GM20000 (cell line): ENCODE data around the gene ZIC1.
A peak's percentile ranks its signal among the peaks of the same experiment; 100 is the strongest.

Experiments used
- DNase-seq: peaks from one replicate; pipeline ENCODE4 v3.0.0; 2012; ENCODE audit warnings: low spot score
- TF ChIP-seq, protein P1 (sequence below): IDR thresholded peaks from 2 replicates; pipeline ENCODE4 v1.5.1; 2012; ENCODE audit warnings: mild to moderate bottlenecking, control low read depth; ENCODE audit errors: extremely low read depth, missing control alignments

The ZIC1 gene

DNA sequence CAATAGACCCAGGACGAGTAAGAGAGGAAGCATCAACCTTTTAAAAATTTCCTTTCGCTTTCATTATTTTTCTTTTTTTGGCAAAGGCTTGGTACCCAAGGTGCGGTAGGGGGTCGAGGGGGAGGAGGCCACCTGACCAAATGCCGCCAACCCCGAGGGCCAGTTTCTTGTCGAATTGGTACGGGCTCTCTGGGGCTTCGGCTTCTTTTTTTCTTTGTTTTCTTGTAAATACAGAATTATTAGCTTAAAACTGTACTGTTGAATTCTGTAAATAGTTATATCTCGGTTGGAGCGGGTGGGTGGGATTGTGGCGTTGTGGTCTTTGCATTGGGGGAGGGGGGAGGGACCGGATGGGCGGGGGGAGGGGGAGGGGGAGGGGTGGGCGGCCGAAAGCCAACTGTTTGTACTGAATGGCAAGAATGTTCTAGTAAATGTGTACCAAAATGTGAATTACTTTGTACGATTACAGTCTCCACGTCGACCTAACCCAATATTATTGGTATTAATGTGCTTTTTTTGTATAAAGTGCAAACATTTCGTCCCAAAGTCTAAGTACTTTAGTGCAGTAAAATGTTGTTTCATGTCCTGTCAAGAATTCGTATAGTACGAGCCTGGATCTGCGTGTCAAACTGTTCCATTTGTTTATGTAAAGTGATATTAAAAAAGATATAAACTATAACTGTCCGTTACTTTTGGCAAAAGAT is 4.7 kb downstream of the ZIC1 start:
- DNase-seq = peak; percentile 19
- TF ChIP-seq, protein P1, sequence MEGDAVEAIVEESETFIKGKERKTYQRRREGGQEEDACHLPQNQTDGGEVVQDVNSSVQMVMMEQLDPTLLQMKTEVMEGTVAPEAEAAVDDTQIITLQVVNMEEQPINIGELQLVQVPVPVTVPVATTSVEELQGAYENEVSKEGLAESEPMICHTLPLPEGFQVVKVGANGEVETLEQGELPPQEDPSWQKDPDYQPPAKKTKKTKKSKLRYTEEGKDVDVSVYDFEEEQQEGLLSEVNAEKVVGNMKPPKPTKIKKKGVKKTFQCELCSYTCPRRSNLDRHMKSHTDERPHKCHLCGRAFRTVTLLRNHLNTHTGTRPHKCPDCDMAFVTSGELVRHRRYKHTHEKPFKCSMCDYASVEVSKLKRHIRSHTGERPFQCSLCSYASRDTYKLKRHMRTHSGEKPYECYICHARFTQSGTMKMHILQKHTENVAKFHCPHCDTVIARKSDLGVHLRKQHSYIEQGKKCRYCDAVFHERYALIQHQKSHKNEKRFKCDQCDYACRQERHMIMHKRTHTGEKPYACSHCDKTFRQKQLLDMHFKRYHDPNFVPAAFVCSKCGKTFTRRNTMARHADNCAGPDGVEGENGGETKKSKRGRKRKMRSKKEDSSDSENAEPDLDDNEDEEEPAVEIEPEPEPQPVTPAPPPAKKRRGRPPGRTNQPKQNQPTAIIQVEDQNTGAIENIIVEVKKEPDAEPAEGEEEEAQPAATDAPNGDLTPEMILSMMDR = no peak

DNA sequence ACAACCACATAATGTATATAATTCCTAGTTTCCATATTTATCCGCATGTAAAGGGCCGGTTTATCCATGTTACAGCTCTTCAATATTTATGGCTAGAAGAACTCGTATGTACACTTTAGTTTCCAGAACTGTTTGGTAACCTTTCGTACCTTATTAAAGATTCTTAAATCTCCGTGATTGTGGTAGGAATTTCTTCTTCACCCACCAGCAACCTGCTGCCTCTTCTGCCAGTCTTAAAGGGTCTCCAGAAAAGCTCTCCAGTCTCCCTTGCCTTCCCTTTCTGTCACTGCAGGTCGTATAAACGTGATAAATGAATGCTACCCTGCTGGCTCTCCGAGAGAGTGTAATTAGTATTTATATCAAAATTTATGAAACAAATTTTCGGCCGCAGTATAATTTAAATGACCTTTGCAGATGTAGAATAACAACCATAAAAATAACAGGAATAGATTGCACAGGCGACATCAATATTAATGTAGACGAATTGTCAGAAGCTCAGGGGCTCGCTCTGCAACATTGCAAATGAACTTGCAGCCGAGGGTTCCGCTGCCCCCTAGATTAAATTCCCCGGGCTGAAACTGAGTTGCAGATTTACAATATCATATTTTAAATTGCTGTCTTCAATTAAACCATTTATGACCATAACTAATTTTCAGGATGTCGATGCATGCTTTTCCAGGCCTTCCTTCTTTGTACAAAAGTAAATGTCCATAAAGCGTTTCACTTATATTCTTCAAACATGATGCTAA is 5.4 kb downstream of the ZIC1 start:
- TF ChIP-seq, protein P1 = no peak
- DNase-seq = peak; percentile 9

DNA sequence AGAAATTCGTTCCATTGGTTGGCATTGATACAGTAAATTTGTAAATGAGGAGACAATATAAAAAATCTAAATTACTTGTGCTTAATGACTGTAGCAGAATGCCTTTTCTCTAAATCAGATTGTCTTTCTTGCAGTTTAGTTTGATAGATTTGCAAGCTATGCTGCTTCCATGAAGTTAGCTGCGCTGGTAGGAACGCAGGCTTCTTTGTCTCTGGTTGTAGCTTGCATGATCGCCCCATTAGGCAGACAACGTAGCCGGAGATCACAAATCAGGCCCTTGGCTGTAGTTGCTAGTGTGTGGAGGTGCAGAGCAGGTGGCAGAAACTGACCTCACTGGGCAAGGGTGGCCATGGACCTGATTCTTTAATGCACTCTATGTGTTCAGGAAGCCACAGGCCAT is 6.1 kb downstream of the ZIC1 start:
- TF ChIP-seq, protein P1 = no peak
- DNase-seq = peak; percentile 12

DNA sequence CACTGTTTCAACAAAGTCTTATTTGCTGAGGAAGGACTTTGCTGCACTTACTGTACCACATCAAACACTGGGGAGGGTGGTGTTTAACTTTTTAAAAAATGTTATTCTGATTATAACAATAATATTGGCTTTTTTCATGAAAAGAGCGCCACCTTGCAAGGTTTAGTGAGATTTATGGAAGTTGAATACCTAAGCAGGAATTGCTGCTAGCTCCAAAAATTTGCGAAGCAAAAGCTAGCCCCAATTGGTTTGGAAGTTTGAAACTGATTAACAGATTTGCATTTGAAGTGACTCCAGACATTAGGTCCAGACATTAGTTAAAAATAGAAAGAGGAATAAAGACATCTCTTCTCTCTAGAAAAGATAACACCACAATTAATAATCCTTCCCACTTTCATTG is 6.7 kb downstream of the ZIC1 start:
- TF ChIP-seq, protein P1 = no peak
- no peak for DNase-seq

DNA sequence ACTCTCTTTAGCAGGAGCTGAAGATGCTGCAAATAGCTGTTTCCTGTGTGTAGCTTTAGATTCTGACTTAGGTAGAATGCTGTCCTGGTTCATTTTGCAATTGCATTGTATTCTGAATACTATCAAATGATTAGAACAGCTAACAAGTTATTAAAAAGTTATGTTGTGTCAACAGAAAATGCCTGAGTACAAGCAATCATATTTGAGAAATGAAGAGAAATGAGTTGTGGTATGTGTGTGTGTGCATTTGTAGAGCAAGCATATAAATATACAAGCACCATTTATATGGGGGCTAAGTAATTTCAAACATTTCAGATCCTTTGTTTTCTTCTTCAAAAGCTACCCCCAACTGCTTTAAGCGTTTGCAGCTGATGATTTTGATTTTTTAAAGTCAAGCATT is 7.8 kb downstream of the ZIC1 start:
- DNase-seq = no peak
- TF ChIP-seq, protein P1 = no peak

DNA sequence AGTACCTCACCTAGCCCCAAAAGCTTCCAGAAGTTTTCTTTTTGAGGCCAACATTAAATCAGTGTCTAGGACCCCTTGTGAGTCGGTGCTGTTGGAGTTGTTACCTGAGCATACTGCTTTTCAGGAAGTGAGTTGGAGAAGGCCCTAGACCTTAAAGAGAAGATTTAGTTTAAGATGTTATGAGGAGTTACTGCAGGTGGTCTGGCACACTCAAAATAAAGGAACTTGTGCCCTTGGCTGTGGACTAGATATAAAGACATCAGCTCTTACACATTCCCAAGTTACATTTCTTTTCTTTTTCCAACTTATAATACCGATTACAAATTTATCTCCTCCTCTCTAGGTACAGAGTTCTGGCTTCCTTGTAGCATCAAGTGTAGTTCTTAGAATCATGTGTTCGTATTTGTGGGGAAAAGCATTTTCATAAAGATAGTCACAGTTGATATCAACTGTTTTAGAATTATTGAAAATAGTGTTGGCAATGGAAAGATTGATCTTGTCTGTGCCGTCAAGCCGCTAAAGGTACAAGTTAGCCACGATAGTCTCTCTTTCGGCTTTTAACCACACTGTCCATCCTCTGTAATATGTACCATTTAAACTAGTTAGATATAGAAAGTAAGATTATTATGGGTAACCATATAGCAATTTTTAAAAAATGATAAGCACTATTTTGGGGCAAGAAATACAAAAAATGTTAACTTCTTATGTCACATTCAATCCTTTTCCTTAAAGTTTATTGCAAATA is 8.6 kb downstream of the ZIC1 start:
- TF ChIP-seq, protein P1 = no peak
- DNase-seq = no peak

DNA sequence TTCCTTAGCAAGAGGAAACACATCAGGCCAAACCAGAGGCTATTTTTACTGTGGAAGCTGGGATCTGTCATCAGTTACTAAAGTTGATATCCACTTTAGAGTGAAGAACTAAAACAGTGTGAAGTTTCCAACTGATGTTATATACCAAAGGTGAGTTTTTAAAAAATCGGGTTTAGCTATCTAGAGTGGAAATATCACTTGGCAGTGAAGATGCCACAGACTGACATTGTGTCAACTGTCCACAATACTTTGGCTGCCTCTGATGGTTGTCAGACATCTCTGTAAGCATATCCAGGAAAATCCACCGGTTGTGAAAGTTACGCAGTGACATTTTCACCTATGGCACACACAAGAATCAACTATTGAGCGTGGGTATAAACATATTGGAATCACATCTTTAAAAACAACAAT is 9.2 kb downstream of the ZIC1 start:
- TF ChIP-seq, protein P1 = no peak
- DNase-seq = no peak
